GM12892 (cell line): ENCODE data around the gene PRLR.

Experiments
- POLR2AphosphoS5 ChIP-seq: IDR thresholded peaks from 2 replicates; pipeline ENCODE4 v1.6.1; 2011; ENCODE audit warnings: low read depth, low read length, control low read depth
- TAF1 ChIP-seq: IDR thresholded peaks from 2 replicates; pipeline ENCODE4 v1.6.1; 2011; ENCODE audit warnings: low read depth, mild to moderate bottlenecking, control low read depth, low read length, borderline replicate concordance

GRCh38 chr5:35149041-35149440, 81.2 kb downstream of the PRLR start:
- TF ChIP-seq POLR2AphosphoS5 (no peak), TAF1 (no peak)
